Astrocyte (in vitro differentiated cells and primary cell): ENCODE measurements around the gene DAP. TPM values are rescaled to one million over a fixed set of nuclear protein-coding genes. Genes with fewer than 3 reads are reported as not detected.
A peak's percentile ranks its signal among the peaks of the same experiment; 100 is the strongest.
"Not testable (repeated sequence)": the region's sequence is repeated elsewhere in the genome, so short reads cannot be mapped to it uniquely, and the experiment has no call there.

Experiments
- DNase-seq: peaks from one replicate; pipeline ENCODE4 v3.0.0-alpha.2; 2010; ENCODE audit warnings: low read depth
- FAIRE-seq: peaks from 2 replicates; lab custom pipeline; 2011; peaks lifted over from hg19 to GRCh38; lab: Jason Lieb, UNC
- H2AFZ ChIP-seq: 2 replicates; pipeline ENCODE4 v1.6.0; 2012; ENCODE audit warnings: low read depth, low read length, inconsistent platforms
- H3K27ac ChIP-seq: 2 replicates; pipeline ENCODE4 v1.5.1; 2011; ENCODE audit warnings: low read depth, low read length, inconsistent platforms
- H3K27me3 ChIP-seq: 2 replicates; pipeline ENCODE4 v1.6.0; 2011; ENCODE audit warnings: low read length, inconsistent platforms; ENCODE audit not compliant: insufficient read depth
- H3K36me3 ChIP-seq: 2 replicates; pipeline ENCODE4 v1.5.1; 2011; ENCODE audit warnings: low read length, inconsistent platforms; ENCODE audit not compliant: insufficient read depth
- H3K4me1 ChIP-seq: 2 replicates; pipeline ENCODE4 v1.5.1; 2011; ENCODE audit warnings: low read length, inconsistent platforms; ENCODE audit not compliant: insufficient read depth
- H3K4me2 ChIP-seq: 2 replicates; pipeline ENCODE4 v1.6.0; 2012; ENCODE audit warnings: low read length, inconsistent platforms
- H3K4me3 ChIP-seq: 2 replicates; pipeline ENCODE4 v1.5.1; 2011; ENCODE audit warnings: low read depth, mild to moderate bottlenecking, low read length, inconsistent platforms; ENCODE audit not compliant: insufficient read depth
- H3K79me2 ChIP-seq: 2 replicates; pipeline ENCODE4 v1.6.0; 2012; ENCODE audit warnings: mild to moderate bottlenecking, low read length, inconsistent platforms; ENCODE audit not compliant: insufficient read depth
- H3K9ac ChIP-seq: 2 replicates; pipeline ENCODE4 v1.6.0; 2012; ENCODE audit warnings: mild to moderate bottlenecking, low read length, inconsistent platforms
- H3K9me3 ChIP-seq: 2 replicates; pipeline ENCODE4 v1.5.1; 2012; ENCODE audit warnings: low read depth, mild to moderate bottlenecking, low read length, inconsistent platforms; ENCODE audit not compliant: insufficient read depth
- H4K20me1 ChIP-seq: 2 replicates; pipeline ENCODE4 v1.6.0; 2012; ENCODE audit warnings: low read length, inconsistent platforms; ENCODE audit not compliant: insufficient read depth
- H3K27ac Mint-ChIP-seq: one replicate; pipeline ENCODE4 v1.8.0; 2021; ENCODE audit warnings: mild to moderate bottlenecking, mixed read lengths; ENCODE audit not compliant: unreplicated experiment
- H3K27me3 Mint-ChIP-seq: one replicate; pipeline ENCODE4 v1.8.0; 2021; ENCODE audit warnings: low read depth, mixed read lengths; ENCODE audit not compliant: unreplicated experiment
- H3K36me3 Mint-ChIP-seq: one replicate; pipeline ENCODE4 v1.8.0; 2021; ENCODE audit warnings: low read depth, mixed read lengths; ENCODE audit not compliant: unreplicated experiment
- H3K4me1 Mint-ChIP-seq: one replicate; pipeline ENCODE4 v1.8.0; 2021; ENCODE audit warnings: low read depth, mixed read lengths; ENCODE audit not compliant: unreplicated experiment
- H3K4me3 Mint-ChIP-seq: one replicate; pipeline ENCODE4 v1.8.0; 2021; ENCODE audit warnings: mild to moderate bottlenecking, moderate library complexity, mixed read lengths; ENCODE audit not compliant: unreplicated experiment
- H3K9me3 Mint-ChIP-seq: one replicate; pipeline ENCODE4 v1.8.0; 2021; ENCODE audit warnings: mild to moderate bottlenecking, mixed read lengths; ENCODE audit not compliant: unreplicated experiment
- CTCF ChIP-seq: IDR thresholded peaks from 2 replicates; pipeline ENCODE4 v1.5.1; 2011; ENCODE audit warnings: low read depth, mild to moderate bottlenecking, inconsistent platforms, low read length, moderate library complexity; ENCODE audit not compliant: insufficient read depth
- EZH2 ChIP-seq: IDR thresholded peaks from 2 replicates; pipeline ENCODE4 v1.6.1; 2012; ENCODE audit warnings: mild to moderate bottlenecking, low read length, inconsistent platforms; ENCODE audit not compliant: insufficient read depth
- total RNA-seq: library from RNA; stranded (reverse); gene quantifications from 2 replicates; pipeline ENCODE4 v1.2.1, GENCODE V29; 2021

The DAP gene
- total RNA-seq, 1 donor from 2014 or later, result 239 TPM

- Histone ChIP-seq H3K4me1 (peaks cover 30% of the 10 kb centered on the region), H3K79me2 (peaks cover 38% of the 10 kb centered on the region), H3K9me3 (no peaks in the 10 kb centered on the region), H3K9ac (no peak overlapping the region), H3K27ac (peak overlapping the region; percentile 76), H4K20me1 (peaks cover 12% of the 10 kb centered on the region), H3K27me3 (no peaks in the 10 kb centered on the region), H3K4me3 (no peak overlapping the region), H3K36me3 (peaks cover 2% of the 10 kb centered on the region), H3K4me2 (peak overlapping the region; percentile 25), H2AFZ (no peak overlapping the region)
- Mint-ChIP-seq H3K27ac (no peak overlapping the region), H3K4me1 (peaks cover 21% of the 10 kb centered on the region), H3K27me3 (no peaks in the 10 kb centered on the region), H3K9me3 (no peaks in the 10 kb centered on the region), H3K4me3 (no peak overlapping the region), H3K36me3 (peaks cover 41% of the 10 kb centered on the region)
- no peak for FAIRE-seq
- no peak for TF ChIP-seq CTCF
- no peak for TF ChIP-seq EZH2
- peak; percentile 95 for DNase-seq
Observed at GRCh38 chr5:10719965-10720364, 41.1 kb downstream of the DAP start.

- H3K9me3 ChIP-seq, H3K4me2 ChIP-seq, FAIRE-seq, DNase-seq, H3K4me3 ChIP-seq, H3K27ac ChIP-seq, H3K36me3 ChIP-seq, H3K27me3 ChIP-seq, H3K27me3 Mint-ChIP-seq, H2AFZ ChIP-seq, H3K9me3 Mint-ChIP-seq, H3K9ac ChIP-seq, H3K4me3 Mint-ChIP-seq, H3K27ac Mint-ChIP-seq: not testable (repeated sequence)
- Mint-ChIP-seq H3K36me3 (peaks cover 46% of the 10 kb centered on the region), H3K4me1 (peaks cover 14% of the 10 kb centered on the region)
- Histone ChIP-seq H3K79me2 (peaks cover 45% of the 10 kb centered on the region), H4K20me1 (peaks cover 22% of the 10 kb centered on the region), H3K4me1 (peaks cover 17% of the 10 kb centered on the region)
Observed at GRCh38 chr5:10718617-10719016, 42.4 kb downstream of the DAP start.

GRCh38 chr5:10716825-10717224, 44.2 kb downstream of the DAP start:
- peaks cover 39% of the 10 kb centered on the region for H4K20me1 ChIP-seq
- not testable (repeated sequence) for H2AFZ ChIP-seq, H3K9ac ChIP-seq, H3K4me3 ChIP-seq, H3K36me3 ChIP-seq, H3K9me3 Mint-ChIP-seq, H3K4me2 ChIP-seq, DNase-seq, H3K4me1 Mint-ChIP-seq, FAIRE-seq, H3K27me3 ChIP-seq, H3K27me3 Mint-ChIP-seq, H3K9me3 ChIP-seq, H3K27ac ChIP-seq, H3K4me3 Mint-ChIP-seq, H3K27ac Mint-ChIP-seq
- H3K79me2 ChIP-seq, result peaks cover 46% of the 10 kb centered on the region
- peaks cover 13% of the 10 kb centered on the region for H3K4me1 ChIP-seq
- peaks cover 55% of the 10 kb centered on the region for H3K36me3 Mint-ChIP-seq
